ENCODE results near the gene SLC25A41.

Gene SLC25A41

GRCh38 chr19:6427131-6427530 lies 6.4 kb downstream of the SLC25A41 start:
- peak overlapping the region in 1 of 2 experiments; percentile 22 for H3K4me3 ChIP-seq (ENCODE audit: insufficient read depth in 1 of 2, low read depth in 1 of 2, low read length in 2 of 2)
- no peak overlapping the region for H2BK5ac ChIP-seq (ENCODE audit: low read depth, low read length, poor library complexity, severe bottlenecking)
- 98% methylated on average over 18 of the region's 18 CpGs for WGBS
- peak overlapping the region; percentile 57 for H4K91ac ChIP-seq (ENCODE audit: low read length)
- no peak overlapping the region for H3K4ac ChIP-seq (ENCODE audit: low read depth in 1 of 2, low read length in 2 of 2)
- H3K36me3 ChIP-seq (ENCODE audit: control insufficient read depth in 1 of 2, insufficient read depth in 2 of 2, low read depth in 1 of 2, low read length in 2 of 2): peaks cover under 1 to 2% of the 10 kb centered on the region in 2 experiments
- no peak overlapping the region for H2BK12ac ChIP-seq (ENCODE audit: low read length in 2 of 2)
- H3K9ac ChIP-seq (ENCODE audit: low read length): no peak overlapping the region
- H3K4me2 ChIP-seq (ENCODE audit: low read length, poor library complexity, severe bottlenecking): peak overlapping the region; percentile 16
- H3K79me1 ChIP-seq (replicated peaks; ENCODE audit: low read length, poor library complexity, severe bottlenecking): peaks cover 5% of the 10 kb centered on the region
- H3K27ac ChIP-seq (ENCODE audit: low read length, poor library complexity, severe bottlenecking): no peak overlapping the region
- H2BK15ac ChIP-seq (ENCODE audit: low read depth, poor library complexity, severe bottlenecking): no peak overlapping the region
- H3K18ac ChIP-seq (ENCODE audit: low read depth in 1 of 2, low read length in 2 of 2): no peak overlapping the region
- H3K27me3 ChIP-seq (ENCODE audit: control insufficient read depth in 1 of 2, insufficient read depth in 1 of 2, low read length in 2 of 2): peaks cover 10 to 15% of the 10 kb centered on the region in 2 experiments
- no peak overlapping the region for H3K14ac ChIP-seq (ENCODE audit: low read length in 2 of 2)
- H2AK5ac ChIP-seq (ENCODE audit: low read length, severe bottlenecking): no peak overlapping the region
- no peak for DNase-seq
- no peak overlapping the region for H2AFZ ChIP-seq (ENCODE audit: low read depth, low read length)
- no peaks in the 10 kb centered on the region for H3K9me3 ChIP-seq (ENCODE audit: control insufficient read depth, low read length)
- H3K23ac ChIP-seq (ENCODE audit: low read length in 2 of 2): no peak overlapping the region
- H4K8ac ChIP-seq (ENCODE audit: low read length): peak overlapping the region; percentile 31
- peaks cover 10% of the 10 kb centered on the region for H3K4me1 ChIP-seq (ENCODE audit: control insufficient read depth, insufficient read depth, low read depth, low read length)
- no peak overlapping the region for H2BK120ac ChIP-seq (ENCODE audit: low read depth, low read length)

- DNase-seq: no peak
- Histone ChIP-seq H3K9ac (ENCODE audit: low read length) (peak overlapping the region; percentile 53), H3K79me1 (replicated peaks; ENCODE audit: low read length, poor library complexity, severe bottlenecking) (peaks cover 5% of the 10 kb centered on the region), H3K18ac (ENCODE audit: low read depth in 1 of 2, low read length in 2 of 2) (peak overlapping the region in 1 of 2 experiments; percentile 92), H3K14ac (ENCODE audit: low read length in 2 of 2) (no peak overlapping the region), H4K91ac (ENCODE audit: low read length) (peak overlapping the region; percentile 93), H3K4me2 (ENCODE audit: low read length, poor library complexity, severe bottlenecking) (no peak overlapping the region), H2BK120ac (ENCODE audit: low read depth, low read length) (no peak overlapping the region), H3K9me3 (ENCODE audit: control insufficient read depth, low read length) (no peaks in the 10 kb centered on the region), H3K36me3 (ENCODE audit: control insufficient read depth in 1 of 2, insufficient read depth in 2 of 2, low read depth in 1 of 2, low read length in 2 of 2) (peaks cover 12 to 13% of the 10 kb centered on the region in 2 experiments), H3K4me1 (ENCODE audit: control insufficient read depth, insufficient read depth, low read depth, low read length) (peaks cover 18% of the 10 kb centered on the region), H3K27me3 (ENCODE audit: control insufficient read depth in 1 of 2, insufficient read depth in 1 of 2, low read length in 2 of 2) (peaks cover 10% of the 10 kb centered on the region in 2 experiments), H2AFZ (ENCODE audit: low read depth, low read length) (peak overlapping the region; percentile 48), H3K4me3 (ENCODE audit: insufficient read depth in 1 of 2, low read depth in 1 of 2, low read length in 2 of 2) (peak overlapping the region in 1 of 2 experiments; percentile 50), H2AK5ac (ENCODE audit: low read length, severe bottlenecking) (peak overlapping the region; percentile 85), H3K23ac (ENCODE audit: low read length in 2 of 2) (no peak overlapping the region), H2BK12ac (ENCODE audit: low read length in 2 of 2) (peak overlapping the region in 1 of 2 experiments; percentile 83), H3K4ac (ENCODE audit: low read depth in 1 of 2, low read length in 2 of 2) (peak overlapping the region; percentile 6 to 64), H4K8ac (ENCODE audit: low read length) (peak overlapping the region; percentile 99), H2BK15ac (ENCODE audit: low read depth, poor library complexity, severe bottlenecking) (peak overlapping the region; percentile 33), H3K27ac (ENCODE audit: low read length, poor library complexity, severe bottlenecking) (peak overlapping the region; percentile 62), H2BK5ac (ENCODE audit: low read depth, low read length, poor library complexity, severe bottlenecking) (no peak overlapping the region)
- WGBS: 95% methylated on average over 21 of the region's 21 CpGs
Measured at GRCh38 chr19:6425732-6426620, 7.6 kb downstream of the SLC25A41 start.

- H3K4me3 ChIP-seq (ENCODE audit: insufficient read depth in 1 of 2, low read depth in 1 of 2, low read length in 2 of 2): peak overlapping the region in 1 of 2 experiments; percentile 50
- H2AFZ ChIP-seq (ENCODE audit: low read depth, low read length): peak overlapping the region; percentile 48
- H3K9me3 ChIP-seq (ENCODE audit: control insufficient read depth, low read length): no peaks in the 10 kb centered on the region
- H3K18ac ChIP-seq (ENCODE audit: low read depth in 1 of 2, low read length in 2 of 2): peak overlapping the region in 1 of 2 experiments; percentile 92
- no peak overlapping the region for H4K91ac ChIP-seq (ENCODE audit: low read length)
- peaks cover 19% of the 10 kb centered on the region for H3K4me1 ChIP-seq (ENCODE audit: control insufficient read depth, insufficient read depth, low read depth, low read length)
- H3K4me2 ChIP-seq (ENCODE audit: low read length, poor library complexity, severe bottlenecking): no peak overlapping the region
- no peak overlapping the region for H3K14ac ChIP-seq (ENCODE audit: low read length in 2 of 2)
- H3K9ac ChIP-seq (ENCODE audit: low read length): peak overlapping the region; percentile 53
- peak overlapping the region; percentile 6 for H2BK15ac ChIP-seq (ENCODE audit: low read depth, poor library complexity, severe bottlenecking)
- H3K27me3 ChIP-seq (ENCODE audit: control insufficient read depth in 1 of 2, insufficient read depth in 1 of 2, low read length in 2 of 2): peaks cover 9% of the 10 kb centered on the region in 2 experiments
- no peak overlapping the region for H2BK12ac ChIP-seq (ENCODE audit: low read length in 2 of 2)
- H3K4ac ChIP-seq (ENCODE audit: low read depth in 1 of 2, low read length in 2 of 2): peak overlapping the region in 1 of 2 experiments; percentile 64
- peak overlapping the region; percentile 99 for H4K8ac ChIP-seq (ENCODE audit: low read length)
- H2BK120ac ChIP-seq (ENCODE audit: low read depth, low read length): no peak overlapping the region
- peaks cover 21 to 22% of the 10 kb centered on the region in 2 experiments for H3K36me3 ChIP-seq (ENCODE audit: control insufficient read depth in 1 of 2, insufficient read depth in 2 of 2, low read depth in 1 of 2, low read length in 2 of 2)
- no peak overlapping the region for H2BK5ac ChIP-seq (ENCODE audit: low read depth, low read length, poor library complexity, severe bottlenecking)
- H3K27ac ChIP-seq (ENCODE audit: low read length, poor library complexity, severe bottlenecking): peak overlapping the region; percentile 62
- no peak overlapping the region for H2AK5ac ChIP-seq (ENCODE audit: low read length, severe bottlenecking)
- peak; percentile 100 for DNase-seq
- H3K23ac ChIP-seq (ENCODE audit: low read length in 2 of 2): no peak overlapping the region
- H3K79me1 ChIP-seq (replicated peaks; ENCODE audit: low read length, poor library complexity, severe bottlenecking): peaks cover 5% of the 10 kb centered on the region
- 11% methylated on average over 42 of the region's 43 CpGs for WGBS
Measured at GRCh38 chr19:6424939-6425731, 8.4 kb downstream of the SLC25A41 start.
